ENCODE measurements around the gene BARHL1. TPM values are rescaled to one million over a fixed set of nuclear protein-coding genes. Genes with fewer than 3 reads are reported as not detected.

Gene BARHL1
- total and polyA plus RNA-seq, 2 experiments from 2014 or later: not detected

DNA sequence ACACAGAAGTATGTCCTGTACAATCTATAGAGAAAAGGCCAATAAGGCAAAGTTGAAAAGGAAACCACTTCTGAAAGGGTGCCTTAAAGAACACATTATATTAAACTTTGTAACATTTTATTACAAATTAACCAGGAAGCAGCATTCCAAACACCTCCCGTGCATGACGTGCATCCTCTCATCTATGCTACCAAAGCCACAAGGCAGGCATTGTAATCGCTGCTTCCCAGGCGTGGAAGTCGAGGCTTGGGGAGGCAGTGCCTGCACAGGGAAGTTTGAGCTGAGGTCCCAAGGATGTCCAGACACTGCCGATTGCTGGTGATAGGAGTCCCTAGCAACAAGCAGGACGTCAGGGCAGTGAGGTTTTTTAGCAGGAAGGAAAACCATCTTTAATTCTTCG is 44.3 kb upstream of the BARHL1 start:
- no peaks in the 10 kb centered on the region for H3K9me2 ChIP-seq (ENCODE audit: insufficient read depth)
- no peaks in the 10 kb centered on the region for H3K79me2 ChIP-seq (replicated peaks; ENCODE audit: insufficient read depth)
- no peak for DNase-seq (ENCODE audit: low spot score)
- no peaks in the 10 kb centered on the region for H3K36me3 ChIP-seq (ENCODE audit: insufficient read depth)
- peaks cover 10% of the 10 kb centered on the region; the same call in 1 of the 2 replicates for H3K4me1 ChIP-seq (ENCODE audit: insufficient read depth)
- no peak overlapping the region for H3K27ac ChIP-seq (ENCODE audit: low read depth)
- H2AFZ ChIP-seq: no peak overlapping the region
- H3K4me3 ChIP-seq: no peak overlapping the region
- H3K27me3 ChIP-seq (ENCODE audit: insufficient read depth): no peaks in the 10 kb centered on the region
- Mint-ChIP-seq H3K9me3 (peaks cover 28% of the 10 kb centered on the region), H3K4me1 (peaks cover 14% of the 10 kb centered on the region), H3K27me3 (ENCODE audit: insufficient read depth, low read depth, poor library complexity) (peaks cover 14% of the 10 kb centered on the region), H3K36me3 (ENCODE audit: low read depth) (peaks cover 5% of the 10 kb centered on the region; the same call in 2 of the 3 replicates), H3K4me3 (no peak overlapping the region), H3K27ac (no peak overlapping the region)
- TF ChIP-seq POLR2AphosphoS5 (IDR thresholded peaks at IDR 0.05; ENCODE audit: low read depth) (no peak), CREB1 (CRISPR knock-in tag; IDR thresholded peaks at IDR 0.05; ENCODE audit: low read depth) (no peak), STAT1 (IDR thresholded peaks at IDR 0.05; ENCODE audit: unreplicated experiment) (no peak), JUNB (IDR thresholded peaks at IDR 0.05; ENCODE audit: unreplicated experiment) (no peak), EZH2phosphoT487 (IDR thresholded peaks at IDR 0.05; ENCODE audit: unreplicated experiment) (no peak), EZH2 (IDR thresholded peaks at IDR 0.05; ENCODE audit: low read depth, unreplicated experiment) (no peak)
- TF ChIP-seq, protein P1, sequence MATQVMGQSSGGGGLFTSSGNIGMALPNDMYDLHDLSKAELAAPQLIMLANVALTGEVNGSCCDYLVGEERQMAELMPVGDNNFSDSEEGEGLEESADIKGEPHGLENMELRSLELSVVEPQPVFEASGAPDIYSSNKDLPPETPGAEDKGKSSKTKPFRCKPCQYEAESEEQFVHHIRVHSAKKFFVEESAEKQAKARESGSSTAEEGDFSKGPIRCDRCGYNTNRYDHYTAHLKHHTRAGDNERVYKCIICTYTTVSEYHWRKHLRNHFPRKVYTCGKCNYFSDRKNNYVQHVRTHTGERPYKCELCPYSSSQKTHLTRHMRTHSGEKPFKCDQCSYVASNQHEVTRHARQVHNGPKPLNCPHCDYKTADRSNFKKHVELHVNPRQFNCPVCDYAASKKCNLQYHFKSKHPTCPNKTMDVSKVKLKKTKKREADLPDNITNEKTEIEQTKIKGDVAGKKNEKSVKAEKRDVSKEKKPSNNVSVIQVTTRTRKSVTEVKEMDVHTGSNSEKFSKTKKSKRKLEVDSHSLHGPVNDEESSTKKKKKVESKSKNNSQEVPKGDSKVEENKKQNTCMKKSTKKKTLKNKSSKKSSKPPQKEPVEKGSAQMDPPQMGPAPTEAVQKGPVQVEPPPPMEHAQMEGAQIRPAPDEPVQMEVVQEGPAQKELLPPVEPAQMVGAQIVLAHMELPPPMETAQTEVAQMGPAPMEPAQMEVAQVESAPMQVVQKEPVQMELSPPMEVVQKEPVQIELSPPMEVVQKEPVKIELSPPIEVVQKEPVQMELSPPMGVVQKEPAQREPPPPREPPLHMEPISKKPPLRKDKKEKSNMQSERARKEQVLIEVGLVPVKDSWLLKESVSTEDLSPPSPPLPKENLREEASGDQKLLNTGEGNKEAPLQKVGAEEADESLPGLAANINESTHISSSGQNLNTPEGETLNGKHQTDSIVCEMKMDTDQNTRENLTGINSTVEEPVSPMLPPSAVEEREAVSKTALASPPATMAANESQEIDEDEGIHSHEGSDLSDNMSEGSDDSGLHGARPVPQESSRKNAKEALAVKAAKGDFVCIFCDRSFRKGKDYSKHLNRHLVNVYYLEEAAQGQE (IDR thresholded peaks at IDR 0.05; ENCODE audit: unreplicated experiment): no peak
- TF ChIP-seq, protein P2, sequence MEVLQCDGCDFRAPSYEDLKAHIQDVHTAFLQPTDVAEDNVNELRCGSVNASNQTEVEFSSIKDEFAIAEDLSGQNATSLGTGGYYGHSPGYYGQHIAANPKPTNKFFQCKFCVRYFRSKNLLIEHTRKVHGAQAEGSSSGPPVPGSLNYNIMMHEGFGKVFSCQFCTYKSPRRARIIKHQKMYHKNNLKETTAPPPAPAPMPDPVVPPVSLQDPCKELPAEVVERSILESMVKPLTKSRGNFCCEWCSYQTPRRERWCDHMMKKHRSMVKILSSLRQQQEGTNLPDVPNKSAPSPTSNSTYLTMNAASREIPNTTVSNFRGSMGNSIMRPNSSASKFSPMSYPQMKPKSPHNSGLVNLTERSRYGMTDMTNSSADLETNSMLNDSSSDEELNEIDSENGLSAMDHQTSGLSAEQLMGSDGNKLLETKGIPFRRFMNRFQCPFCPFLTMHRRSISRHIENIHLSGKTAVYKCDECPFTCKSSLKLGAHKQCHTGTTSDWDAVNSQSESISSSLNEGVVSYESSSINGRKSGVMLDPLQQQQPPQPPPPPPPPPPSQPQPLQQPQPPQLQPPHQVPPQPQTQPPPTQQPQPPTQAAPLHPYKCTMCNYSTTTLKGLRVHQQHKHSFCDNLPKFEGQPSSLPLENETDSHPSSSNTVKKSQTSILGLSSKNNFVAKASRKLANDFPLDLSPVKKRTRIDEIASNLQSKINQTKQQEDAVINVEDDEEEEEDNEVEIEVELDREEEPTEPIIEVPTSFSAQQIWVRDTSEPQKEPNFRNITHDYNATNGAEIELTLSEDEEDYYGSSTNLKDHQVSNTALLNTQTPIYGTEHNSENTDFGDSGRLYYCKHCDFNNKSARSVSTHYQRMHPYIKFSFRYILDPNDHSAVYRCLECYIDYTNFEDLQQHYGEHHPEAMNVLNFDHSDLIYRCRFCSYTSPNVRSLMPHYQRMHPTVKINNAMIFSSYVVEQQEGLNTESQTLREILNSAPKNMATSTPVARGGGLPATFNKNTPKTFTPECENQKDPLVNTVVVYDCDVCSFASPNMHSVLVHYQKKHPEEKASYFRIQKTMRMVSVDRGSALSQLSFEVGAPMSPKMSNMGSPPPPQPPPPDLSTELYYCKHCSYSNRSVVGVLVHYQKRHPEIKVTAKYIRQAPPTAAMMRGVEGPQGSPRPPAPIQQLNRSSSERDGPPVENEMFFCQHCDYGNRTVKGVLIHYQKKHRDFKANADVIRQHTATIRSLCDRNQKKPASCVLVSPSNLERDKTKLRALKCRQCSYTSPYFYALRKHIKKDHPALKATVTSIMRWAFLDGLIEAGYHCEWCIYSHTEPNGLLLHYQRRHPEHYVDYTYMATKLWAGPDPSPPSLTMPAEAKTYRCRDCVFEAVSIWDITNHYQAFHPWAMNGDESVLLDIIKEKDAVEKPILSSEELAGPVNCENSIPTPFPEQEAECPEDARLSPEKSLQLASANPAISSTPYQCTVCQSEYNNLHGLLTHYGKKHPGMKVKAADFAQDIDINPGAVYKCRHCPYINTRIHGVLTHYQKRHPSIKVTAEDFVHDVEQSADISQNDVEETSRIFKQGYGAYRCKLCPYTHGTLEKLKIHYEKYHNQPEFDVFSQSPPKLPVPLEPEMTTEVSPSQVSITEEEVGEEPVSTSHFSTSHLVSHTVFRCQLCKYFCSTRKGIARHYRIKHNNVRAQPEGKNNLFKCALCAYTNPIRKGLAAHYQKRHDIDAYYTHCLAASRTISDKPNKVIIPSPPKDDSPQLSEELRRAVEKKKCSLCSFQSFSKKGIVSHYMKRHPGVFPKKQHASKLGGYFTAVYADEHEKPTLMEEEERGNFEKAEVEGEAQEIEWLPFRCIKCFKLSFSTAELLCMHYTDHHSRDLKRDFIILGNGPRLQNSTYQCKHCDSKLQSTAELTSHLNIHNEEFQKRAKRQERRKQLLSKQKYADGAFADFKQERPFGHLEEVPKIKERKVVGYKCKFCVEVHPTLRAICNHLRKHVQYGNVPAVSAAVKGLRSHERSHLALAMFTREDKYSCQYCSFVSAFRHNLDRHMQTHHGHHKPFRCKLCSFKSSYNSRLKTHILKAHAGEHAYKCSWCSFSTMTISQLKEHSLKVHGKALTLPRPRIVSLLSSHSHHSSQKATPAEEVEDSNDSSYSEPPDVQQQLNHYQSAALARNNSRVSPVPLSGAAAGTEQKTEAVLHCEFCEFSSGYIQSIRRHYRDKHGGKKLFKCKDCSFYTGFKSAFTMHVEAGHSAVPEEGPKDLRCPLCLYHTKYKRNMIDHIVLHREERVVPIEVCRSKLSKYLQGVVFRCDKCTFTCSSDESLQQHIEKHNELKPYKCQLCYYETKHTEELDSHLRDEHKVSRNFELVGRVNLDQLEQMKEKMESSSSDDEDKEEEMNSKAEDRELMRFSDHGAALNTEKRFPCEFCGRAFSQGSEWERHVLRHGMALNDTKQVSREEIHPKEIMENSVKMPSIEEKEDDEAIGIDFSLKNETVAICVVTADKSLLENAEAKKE (CRISPR knock-in tag; IDR thresholded peaks at IDR 0.05): no peak
- TF ChIP-seq, protein P3, sequence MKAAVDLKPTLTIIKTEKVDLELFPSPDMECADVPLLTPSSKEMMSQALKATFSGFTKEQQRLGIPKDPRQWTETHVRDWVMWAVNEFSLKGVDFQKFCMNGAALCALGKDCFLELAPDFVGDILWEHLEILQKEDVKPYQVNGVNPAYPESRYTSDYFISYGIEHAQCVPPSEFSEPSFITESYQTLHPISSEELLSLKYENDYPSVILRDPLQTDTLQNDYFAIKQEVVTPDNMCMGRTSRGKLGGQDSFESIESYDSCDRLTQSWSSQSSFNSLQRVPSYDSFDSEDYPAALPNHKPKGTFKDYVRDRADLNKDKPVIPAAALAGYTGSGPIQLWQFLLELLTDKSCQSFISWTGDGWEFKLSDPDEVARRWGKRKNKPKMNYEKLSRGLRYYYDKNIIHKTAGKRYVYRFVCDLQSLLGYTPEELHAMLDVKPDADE (IDR thresholded peaks at IDR 0.05): no peak
- H3F3A ChIP-seq (replicated peaks; ENCODE audit: low read depth): no peaks in the 10 kb centered on the region
- no peak for ATAC-seq
- no peak overlapping the region for H3K4me2 ChIP-seq
- no peaks in the 10 kb centered on the region for H4K20me1 ChIP-seq (replicated peaks; ENCODE audit: insufficient read depth)
